Measurements from ENCODE around the gene MTFMT. TPM values are rescaled to one million over a fixed set of nuclear protein-coding genes. Genes with fewer than 3 reads are reported as not detected.

Gene MTFMT
- total and polyA plus RNA-seq, 9 donors, result 11.5 to 30.3 (median 18.9) TPM

DNA sequence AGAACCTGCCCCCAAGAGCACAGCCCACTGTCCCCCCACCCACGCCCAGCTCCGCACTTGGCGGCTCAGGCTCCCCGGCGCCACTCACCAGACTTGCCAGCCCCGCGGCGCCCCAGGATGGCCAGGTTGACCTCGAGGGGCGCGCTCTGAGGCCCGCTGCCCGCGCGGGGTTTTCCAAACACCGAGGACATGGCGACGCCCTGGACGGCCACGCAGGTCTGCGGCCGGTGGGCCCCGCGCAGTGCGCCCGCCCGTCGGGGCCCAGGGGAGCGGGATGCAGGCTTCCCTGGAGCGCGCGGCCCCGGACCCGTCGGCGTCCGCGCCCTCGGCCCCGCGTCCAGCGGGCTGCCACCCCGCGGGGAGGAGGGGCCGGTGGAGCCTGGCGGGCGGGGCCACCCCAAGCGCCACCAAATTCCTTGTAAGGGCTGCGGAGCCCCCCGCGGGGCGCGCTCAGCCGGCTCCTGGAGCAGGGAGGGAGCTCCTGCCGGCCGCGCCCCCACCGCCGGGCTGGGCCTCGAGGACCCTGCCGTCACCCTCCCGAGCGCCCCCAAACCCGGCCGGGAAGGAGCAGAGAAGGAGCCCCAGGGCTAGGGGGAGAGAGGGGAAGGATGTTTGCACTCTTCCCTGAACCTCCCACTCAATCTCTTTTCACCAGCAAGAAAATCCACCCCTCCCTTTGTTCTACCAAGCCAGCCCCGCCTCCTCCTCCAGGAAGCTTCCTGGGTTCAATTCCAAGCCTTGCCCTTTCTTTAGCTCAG is 38.4 kb upstream of the MTFMT start, which contains the start of gene RASL12:
Gene RASL12, minus strand, starts transcription at position 347 of the 758 bp plus-strand sequence. Its CDS starts 156 bp downstream, at position 191.
- H3K4me1 ChIP-seq (ENCODE audit: insufficient read depth), result peaks cover 18% of the 10 kb centered on the region
- WGBS, 3 donors, result 1 to 3% (median 2%) methylated on average over 26 to 66 of the region's 66 CpGs

DNA sequence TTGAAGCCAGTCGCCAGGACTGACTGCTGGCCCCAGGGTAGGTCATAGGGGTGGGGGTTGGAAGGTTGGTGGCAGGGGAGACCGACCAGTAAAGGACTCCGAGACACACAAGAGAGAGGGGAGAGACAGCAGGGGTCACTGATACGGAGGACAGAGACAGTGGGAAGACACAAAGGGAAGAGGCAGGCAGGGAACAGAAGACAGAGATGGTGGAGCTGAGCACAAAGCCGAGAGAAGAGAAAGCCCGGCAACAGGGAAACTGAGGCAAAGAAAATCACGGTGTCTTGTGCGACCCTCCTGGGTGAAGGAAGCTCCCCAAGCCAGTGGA is 37.8 kb upstream of the MTFMT start:
- Histone ChIP-seq H3K9me3 (no peaks in the 10 kb centered on the region), H3K4me3 (peak overlapping the region; percentile 59), H3K27ac (peak overlapping the region; percentile 76 to 77), H3K36me3 (no peaks in the 10 kb centered on the region), H3K4me1 (ENCODE audit: insufficient read depth) (peaks cover 17% of the 10 kb centered on the region), H3K27me3 (no peaks in the 10 kb centered on the region)
- no peak for TF ChIP-seq EP300 (IDR thresholded peaks at IDR 0.05)
- intact Hi-C loops (cut with DNase I), result no loop called here
- 3 to 8% (median 7%) methylated on average over 8 of the region's 8 CpGs for WGBS, 3 donors
- no peak for DNase-seq

More for the DNA sequence above, 38.4 kb upstream of the MTFMT start, which contains the start of gene RASL12:
- Histone ChIP-seq H3K27me3 (no peaks in the 10 kb centered on the region), H3K4me3 (peak within 1 kb of the TSS; percentile 59), H3K27ac (peak within 1 kb of the TSS; percentile 76 to 77), H3K9me3 (no peaks in the 10 kb centered on the region), H3K36me3 (no peaks in the 10 kb centered on the region)
- intact Hi-C loops (cut with DNase I), result no loop called here
- DNase-seq, result peak in 2 of 5 donors; percentile 56 to 71
- TF ChIP-seq, protein P1, sequence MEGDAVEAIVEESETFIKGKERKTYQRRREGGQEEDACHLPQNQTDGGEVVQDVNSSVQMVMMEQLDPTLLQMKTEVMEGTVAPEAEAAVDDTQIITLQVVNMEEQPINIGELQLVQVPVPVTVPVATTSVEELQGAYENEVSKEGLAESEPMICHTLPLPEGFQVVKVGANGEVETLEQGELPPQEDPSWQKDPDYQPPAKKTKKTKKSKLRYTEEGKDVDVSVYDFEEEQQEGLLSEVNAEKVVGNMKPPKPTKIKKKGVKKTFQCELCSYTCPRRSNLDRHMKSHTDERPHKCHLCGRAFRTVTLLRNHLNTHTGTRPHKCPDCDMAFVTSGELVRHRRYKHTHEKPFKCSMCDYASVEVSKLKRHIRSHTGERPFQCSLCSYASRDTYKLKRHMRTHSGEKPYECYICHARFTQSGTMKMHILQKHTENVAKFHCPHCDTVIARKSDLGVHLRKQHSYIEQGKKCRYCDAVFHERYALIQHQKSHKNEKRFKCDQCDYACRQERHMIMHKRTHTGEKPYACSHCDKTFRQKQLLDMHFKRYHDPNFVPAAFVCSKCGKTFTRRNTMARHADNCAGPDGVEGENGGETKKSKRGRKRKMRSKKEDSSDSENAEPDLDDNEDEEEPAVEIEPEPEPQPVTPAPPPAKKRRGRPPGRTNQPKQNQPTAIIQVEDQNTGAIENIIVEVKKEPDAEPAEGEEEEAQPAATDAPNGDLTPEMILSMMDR (IDR thresholded peaks at IDR 0.05), result no peak
- no peak for TF ChIP-seq EP300 (IDR thresholded peaks at IDR 0.05)
- TF ChIP-seq POLR2A (IDR thresholded peaks at IDR 0.05), result peak; percentile 26

DNA sequence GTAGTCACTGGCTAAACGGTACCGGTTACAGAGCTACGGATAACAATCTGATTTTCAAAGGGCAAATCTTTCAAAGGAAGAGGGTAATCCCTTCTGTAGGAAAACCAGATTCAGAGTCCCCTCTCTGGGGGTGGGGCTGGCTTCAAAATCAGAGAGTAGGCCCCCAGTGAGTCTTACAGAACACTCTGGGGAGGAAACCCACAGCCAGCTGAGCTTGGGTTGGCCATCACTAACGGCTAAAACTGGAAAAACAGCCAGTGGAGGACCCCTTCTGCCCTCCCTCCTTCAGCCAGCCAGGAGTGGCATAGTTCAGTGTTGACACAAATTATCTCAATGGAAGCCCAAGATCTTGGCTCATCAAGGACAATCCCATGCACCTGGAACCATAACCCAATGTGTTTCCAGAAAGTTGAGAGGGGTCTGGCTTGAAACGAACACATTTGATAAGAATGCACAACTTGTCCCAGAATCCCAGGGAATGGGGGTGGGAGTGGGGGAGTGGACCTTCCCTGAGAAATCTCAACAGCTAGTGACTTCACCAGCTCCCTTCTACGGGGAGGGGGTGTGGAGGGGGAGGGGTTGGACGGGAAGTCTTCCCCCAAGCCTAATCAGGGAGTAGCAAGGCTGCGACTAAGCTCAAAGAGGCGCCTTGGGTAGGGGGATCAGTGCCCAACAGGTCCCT is 37.3 kb upstream of the MTFMT start:
- H3K27ac ChIP-seq, result peak overlapping the region; percentile 76 to 77
- no peaks in the 10 kb centered on the region for H3K9me3 ChIP-seq
- TF ChIP-seq POLR2A (IDR thresholded peaks at IDR 0.05), result no peak
- TF ChIP-seq, protein P1 (IDR thresholded peaks at IDR 0.05), result no peak
- TF ChIP-seq EP300 (IDR thresholded peaks at IDR 0.05), result no peak
- peak; percentile 62 to 84 (median 77) for DNase-seq
- WGBS, 3 donors, result 15 to 20% (median 19%) methylated on average over 9 of the region's 9 CpGs
- intact Hi-C loops (cut with DNase I), result no loop called here
- H3K4me3 ChIP-seq, result peak overlapping the region; percentile 59
- H3K4me1 ChIP-seq (ENCODE audit: insufficient read depth), result peaks cover 13% of the 10 kb centered on the region
- no peaks in the 10 kb centered on the region for H3K27me3 ChIP-seq
- H3K36me3 ChIP-seq, result no peaks in the 10 kb centered on the region

DNA sequence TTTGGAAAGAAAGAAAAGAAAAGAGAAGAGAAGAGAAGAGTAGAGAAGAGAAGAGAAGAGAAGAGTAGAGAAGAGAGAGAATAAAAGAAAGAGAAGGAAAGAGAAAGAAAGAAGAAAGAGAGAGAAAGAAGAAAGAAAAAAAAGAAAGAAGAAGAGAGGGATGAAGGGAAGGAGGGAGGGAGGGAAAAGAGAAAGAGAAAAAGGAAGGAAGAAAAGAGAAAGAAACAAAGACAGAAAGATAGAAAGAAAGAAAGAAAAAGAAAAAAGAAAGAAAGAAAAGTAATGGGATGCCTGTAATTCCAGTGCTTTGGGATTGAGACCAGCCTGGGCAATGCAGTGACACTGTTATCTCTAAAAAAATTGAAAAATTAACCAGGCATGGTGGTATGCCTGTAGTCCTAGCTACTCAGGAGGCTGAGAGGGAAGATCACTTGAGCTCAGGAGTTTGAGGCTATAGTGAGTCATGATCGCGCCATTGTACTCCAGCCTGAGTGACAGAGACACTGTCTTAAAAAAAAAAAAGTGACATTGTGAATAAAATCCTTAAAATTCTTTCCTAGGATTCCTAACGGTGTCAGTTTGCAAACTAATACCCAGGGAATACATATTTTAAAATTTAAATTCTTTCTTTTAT is 36.7 kb upstream of the MTFMT start:
- Histone ChIP-seq H3K27ac (peak overlapping the region; percentile 9 to 22), H3K36me3 (no peaks in the 10 kb centered on the region), H3K4me1 (ENCODE audit: insufficient read depth) (peaks cover 11% of the 10 kb centered on the region), H3K9me3 (no peaks in the 10 kb centered on the region), H3K4me3 (peak overlapping the region; percentile 59), H3K27me3 (no peaks in the 10 kb centered on the region)
- no peak for DNase-seq
- intact Hi-C loops (cut with DNase I), result no loop called here
- no peak for TF ChIP-seq EP300 (IDR thresholded peaks at IDR 0.05)
- no peak for TF ChIP-seq POLR2A (IDR thresholded peaks at IDR 0.05)
- TF ChIP-seq, protein P1 (IDR thresholded peaks at IDR 0.05), result no peak
- WGBS, 3 donors, result 40 to 58% (median 51%) methylated on average over 3 of the region's 3 CpGs

All from ovary (tissue), 9 donors.